Measurements from ENCODE around the gene GOLGA7B.

Gene GOLGA7B

GRCh38 chr10:97886286-97886685, 36.6 kb downstream of the GOLGA7B start:
- DNase-seq (ENCODE audit: low read depth): no peak
- H3K4me3 ChIP-seq (ENCODE audit: low read length): no peak overlapping the region
- no peak for TF ChIP-seq CTCF (conservative IDR thresholded peaks at IDR 0.05; ENCODE audit: low read length)

GRCh38 chr10:97887399-97887798, 37.8 kb downstream of the GOLGA7B start:
- no peak overlapping the region for H3K4me3 ChIP-seq (ENCODE audit: low read length)
- DNase-seq (ENCODE audit: low read depth): no peak
- no peak for TF ChIP-seq CTCF (conservative IDR thresholded peaks at IDR 0.05; ENCODE audit: low read length)

- TF ChIP-seq CTCF (conservative IDR thresholded peaks at IDR 0.05; ENCODE audit: low read length): no peak
- H3K4me3 ChIP-seq (ENCODE audit: low read length): no peak overlapping the region
- DNase-seq (ENCODE audit: low read depth): no peak
Observed at GRCh38 chr10:97888134-97888533, 38.5 kb downstream of the GOLGA7B start.

GRCh38 chr10:97888641-97889262, 39.1 kb downstream of the GOLGA7B start:
- no peak overlapping the region for H3K4me3 ChIP-seq (ENCODE audit: low read length)
- peak; percentile 14; the same call in 1 of the 2 replicates for TF ChIP-seq CTCF (conservative IDR thresholded peaks at IDR 0.05; ENCODE audit: low read length)

GRCh38 chr10:97889461-97890265, 40.0 kb downstream of the GOLGA7B start:
- H3K4me3 ChIP-seq (ENCODE audit: low read length): no peak overlapping the region
- no peak for TF ChIP-seq CTCF (conservative IDR thresholded peaks at IDR 0.05; ENCODE audit: low read length)
- DNase-seq (ENCODE audit: low read depth): peak; percentile 29

More at GRCh38 chr10:97888641-97889262, 39.1 kb downstream of the GOLGA7B start:
- peak; percentile 66 for DNase-seq (ENCODE audit: low read depth)

GRCh38 chr10:97891497-97892167, 42.0 kb downstream of the GOLGA7B start:
- no peak for TF ChIP-seq CTCF (conservative IDR thresholded peaks at IDR 0.05; ENCODE audit: low read length)
- no peak overlapping the region for H3K4me3 ChIP-seq (ENCODE audit: low read length)
- DNase-seq (ENCODE audit: low read depth): no peak
